AG10803 (cell line): Measurements from ENCODE around the gene S100A9.

Experiments
- DNase-seq: peaks from one replicate; pipeline ENCODE4 v3.0.0; 2010; ENCODE audit warnings: low read depth
- H3K4me3 ChIP-seq: 2 replicates; pipeline ENCODE4 v1.5.1; 2011; ENCODE audit warnings: mild to moderate bottlenecking, low read length, control low read depth
- TF ChIP-seq, protein P1 (sequence below): conservative IDR thresholded peaks from 2 replicates; pipeline ENCODE4 v1.5.1; 2011; ENCODE audit warnings: mild to moderate bottlenecking, low read length, control low read depth, inconsistent platforms

Gene S100A9

DNA sequence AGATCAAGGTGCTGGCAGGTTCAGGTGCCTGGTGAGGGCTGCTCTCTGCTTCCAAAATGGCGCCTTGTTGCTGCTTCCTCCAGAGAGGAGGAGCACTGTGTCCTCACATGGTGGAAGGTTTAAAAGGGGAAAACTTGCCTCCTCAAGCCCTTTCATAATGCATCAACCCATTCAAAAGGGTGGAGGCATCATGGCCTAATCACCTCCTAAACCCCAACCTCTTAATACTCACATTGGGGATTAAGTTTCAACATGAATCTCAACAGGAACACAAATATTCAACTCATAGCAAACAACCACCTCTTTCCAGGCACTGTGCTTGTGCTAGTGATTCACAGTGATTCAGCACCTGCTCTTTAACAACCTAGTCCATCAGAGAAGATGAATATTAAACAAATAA, 13.6 kb downstream of the S100A9 start:
- TF ChIP-seq, protein P1, sequence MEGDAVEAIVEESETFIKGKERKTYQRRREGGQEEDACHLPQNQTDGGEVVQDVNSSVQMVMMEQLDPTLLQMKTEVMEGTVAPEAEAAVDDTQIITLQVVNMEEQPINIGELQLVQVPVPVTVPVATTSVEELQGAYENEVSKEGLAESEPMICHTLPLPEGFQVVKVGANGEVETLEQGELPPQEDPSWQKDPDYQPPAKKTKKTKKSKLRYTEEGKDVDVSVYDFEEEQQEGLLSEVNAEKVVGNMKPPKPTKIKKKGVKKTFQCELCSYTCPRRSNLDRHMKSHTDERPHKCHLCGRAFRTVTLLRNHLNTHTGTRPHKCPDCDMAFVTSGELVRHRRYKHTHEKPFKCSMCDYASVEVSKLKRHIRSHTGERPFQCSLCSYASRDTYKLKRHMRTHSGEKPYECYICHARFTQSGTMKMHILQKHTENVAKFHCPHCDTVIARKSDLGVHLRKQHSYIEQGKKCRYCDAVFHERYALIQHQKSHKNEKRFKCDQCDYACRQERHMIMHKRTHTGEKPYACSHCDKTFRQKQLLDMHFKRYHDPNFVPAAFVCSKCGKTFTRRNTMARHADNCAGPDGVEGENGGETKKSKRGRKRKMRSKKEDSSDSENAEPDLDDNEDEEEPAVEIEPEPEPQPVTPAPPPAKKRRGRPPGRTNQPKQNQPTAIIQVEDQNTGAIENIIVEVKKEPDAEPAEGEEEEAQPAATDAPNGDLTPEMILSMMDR: no peak

DNA sequence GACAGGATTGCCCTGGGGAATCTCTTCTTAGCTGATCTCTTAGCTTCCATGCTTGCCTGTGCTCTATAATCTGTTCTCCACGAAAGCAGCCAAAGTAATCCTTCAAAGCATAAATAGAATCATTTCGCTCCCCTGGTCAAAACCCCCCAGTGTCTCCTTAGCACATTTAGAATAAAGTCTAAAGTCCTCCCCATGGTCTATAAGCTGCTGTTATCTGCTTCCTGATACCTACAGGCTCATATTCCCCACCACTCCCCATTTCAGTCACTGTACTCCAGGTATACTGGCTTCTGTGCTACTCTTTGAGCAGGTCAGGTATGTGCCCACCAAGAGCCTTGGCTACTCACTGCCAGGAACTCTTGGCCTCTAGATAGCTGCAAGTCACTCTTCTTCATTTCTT, 14.9 kb downstream of the S100A9 start:
- TF ChIP-seq, protein P1: no peak
- no peak for DNase-seq
- no peak overlapping the region for H3K4me3 ChIP-seq

More for the DNA sequence above, 13.6 kb downstream of the S100A9 start:
- no peak for DNase-seq
- H3K4me3 ChIP-seq: no peak overlapping the region

DNA sequence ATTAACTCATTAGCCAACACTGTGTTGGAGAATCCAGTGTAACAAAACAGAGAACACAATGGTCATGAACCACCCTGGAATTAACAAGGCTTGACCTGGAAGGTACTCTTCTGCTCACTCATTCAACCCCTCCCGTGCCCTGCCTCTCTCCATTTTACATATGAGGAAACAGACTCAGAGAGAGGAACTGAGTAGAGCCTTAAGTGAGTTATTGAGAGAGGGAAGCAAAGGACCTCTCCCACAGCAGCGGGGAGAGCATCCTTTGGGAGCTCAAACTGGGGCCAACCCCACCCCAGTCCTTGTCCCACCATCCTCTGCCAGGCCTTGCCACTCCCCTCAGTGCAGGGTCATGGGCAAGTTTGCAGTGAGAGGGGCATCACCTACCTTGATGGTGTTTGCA, 16.4 kb downstream of the S100A9 start:
- no peak for DNase-seq

DNA sequence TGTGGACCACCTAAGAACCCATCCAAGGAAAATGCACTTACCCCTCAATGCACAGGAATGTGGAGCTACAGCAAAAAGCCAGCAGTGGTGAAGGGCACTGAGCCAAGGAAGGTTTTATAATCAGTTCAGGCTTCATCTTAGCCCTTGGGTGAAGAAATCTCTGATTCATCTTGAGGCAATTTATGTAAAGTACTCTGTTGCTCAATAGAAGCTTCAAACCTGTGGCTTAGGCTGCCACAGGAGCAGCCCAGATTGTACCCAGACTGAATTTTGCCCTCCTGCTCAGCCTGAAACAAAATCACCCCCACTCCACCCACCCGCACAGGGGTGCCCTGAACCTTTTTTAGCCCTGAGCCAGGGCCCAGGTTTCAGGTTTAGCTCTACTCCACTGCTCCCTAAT, 17.9 kb downstream of the S100A9 start, which contains the start of gene S100A12:
Gene S100A12, minus strand, starts transcription at position 111 of the 400 bp plus-strand sequence. CDS start 1,029 bp downstream, outside the sequence.
- TF ChIP-seq, protein P1: no peak
- H3K4me3 ChIP-seq: no peak within 1 kb of the TSS
- DNase-seq: peak; percentile 91

More for the DNA sequence above, 16.4 kb downstream of the S100A9 start:
- H3K4me3 ChIP-seq: no peak overlapping the region
- TF ChIP-seq, protein P1: no peak

DNA sequence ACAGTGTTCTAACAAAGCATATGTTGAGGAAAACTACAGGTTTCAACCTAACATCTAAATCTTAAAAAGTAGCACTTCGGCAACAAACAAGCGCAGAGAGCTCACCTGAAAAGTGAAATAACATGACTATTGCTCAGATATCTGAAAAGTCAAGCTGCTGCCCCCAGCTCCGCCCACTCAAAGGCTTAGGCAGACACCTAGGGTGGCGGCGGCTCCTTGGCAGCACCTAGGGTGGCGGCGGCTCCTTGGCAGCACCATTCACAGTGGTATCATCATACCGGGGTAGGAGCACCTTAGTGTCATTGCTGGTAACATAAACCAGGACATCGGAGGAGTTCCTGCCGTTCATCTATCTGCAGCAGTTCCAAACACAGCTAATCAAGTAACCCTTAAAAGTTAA, 21.9 kb downstream of the S100A9 start:
- no peak overlapping the region for H3K4me3 ChIP-seq
- TF ChIP-seq, protein P1: no peak
- DNase-seq: no peak

DNA sequence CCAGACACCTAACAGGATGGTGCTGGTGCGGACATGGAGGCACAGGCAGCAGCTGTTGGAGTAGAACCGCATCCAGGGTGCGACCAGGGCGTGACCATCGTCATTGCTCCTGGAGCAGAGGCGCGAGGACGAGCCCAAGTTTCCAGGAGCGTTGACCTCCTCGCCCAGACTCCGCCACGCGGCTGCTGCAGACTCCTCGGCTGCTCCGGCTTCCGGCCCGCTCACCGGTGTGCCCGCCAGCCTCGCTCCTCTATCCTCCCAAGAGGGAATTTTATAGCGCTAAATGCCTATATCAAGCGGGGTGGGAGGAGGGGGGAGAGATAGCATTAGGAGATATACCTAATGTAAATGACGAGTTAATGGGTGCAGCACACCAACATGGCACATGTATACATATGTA, 23.1 kb downstream of the S100A9 start:
- TF ChIP-seq, protein P1: no peak
- no peak for DNase-seq
- no peak overlapping the region for H3K4me3 ChIP-seq

DNA sequence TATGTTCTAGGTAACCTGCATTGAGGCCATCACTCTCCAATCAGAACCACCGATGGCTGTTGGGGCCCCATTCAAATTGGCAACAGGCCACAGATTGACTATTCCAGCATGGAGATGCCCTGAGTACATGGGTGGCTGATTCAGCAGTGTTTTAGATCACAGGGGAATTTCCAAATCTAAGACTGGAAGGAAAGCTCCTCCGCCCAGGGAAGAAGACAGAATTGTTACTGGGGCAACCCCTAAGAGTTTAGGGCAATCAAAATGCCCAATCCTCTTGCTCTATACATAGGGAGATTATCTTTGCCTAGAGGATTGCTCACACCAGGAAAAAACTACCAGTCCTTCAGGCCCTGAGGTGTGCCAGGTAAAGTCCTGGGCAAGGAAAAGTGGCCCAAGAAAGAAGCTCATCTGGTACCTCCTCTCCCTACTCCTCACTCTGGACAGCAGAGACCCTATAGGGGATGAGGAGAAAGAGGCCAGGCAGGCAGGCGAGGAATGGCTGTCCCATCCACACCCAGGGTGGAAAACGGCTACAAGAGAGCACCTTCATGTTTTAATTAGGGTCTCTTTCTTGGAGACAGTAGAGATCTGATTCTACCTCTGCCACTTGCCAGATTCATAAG, 27.4 kb downstream of the S100A9 start:
- TF ChIP-seq, protein P1: no peak
- no peak overlapping the region for H3K4me3 ChIP-seq
- DNase-seq: no peak
